WTC11 (cell line): Measurements from ENCODE around the gene MB. TPM values are rescaled to one million over a fixed set of nuclear protein-coding genes. Genes with fewer than 3 reads are reported as not detected.

Experiments used
- ATAC-seq: fragments of 200-7000 bp; cut with Tn5 transposase; 2 replicates; pipeline ENCODE4 v1.10.0; 2021; ENCODE audit warnings: mild to moderate bottlenecking, moderate library complexity
- CTCF ChIA-PET: fragments of 300-600 bp; sonication (Branson Sonifier 250); formaldehyde crosslinking; loops from one replicate; lab custom pipeline; 2021; ENCODE audit warnings: antibody characterized with exemption; lab: Charles Lee
- POLR2A ChIA-PET: fragments of 350-600 bp; sonication (Branson Sonifier 250); formaldehyde crosslinking; loops from one replicate; lab custom pipeline; 2021; ENCODE audit warnings: antibody characterized with exemption; lab: Charles Lee
- DNase-seq: peaks from one replicate; pipeline ENCODE4 v3.0.0; 2021; ENCODE audit warnings: low spot score
- H3K27ac Mint-ChIP-seq: 2 replicates; pipeline ENCODE4 v1.8.0; 2021; ENCODE audit warnings: mixed read lengths
- H3K27me3 Mint-ChIP-seq: 2 replicates; pipeline ENCODE4 v1.8.0; 2021; ENCODE audit warnings: low read depth, mild to moderate bottlenecking, moderate library complexity, mixed read lengths
- H3K36me3 Mint-ChIP-seq: 2 replicates; pipeline ENCODE4 v1.8.0; 2021; ENCODE audit warnings: mixed read lengths
- H3K4me1 Mint-ChIP-seq: 2 replicates; pipeline ENCODE4 v1.8.0; 2022; ENCODE audit warnings: mixed read lengths
- H3K4me3 Mint-ChIP-seq: 2 replicates; pipeline ENCODE4 v1.8.0; 2021; ENCODE audit warnings: mild to moderate bottlenecking, moderate library complexity, mixed read lengths
- H3K9me3 Mint-ChIP-seq: 2 replicates; pipeline ENCODE4 v1.8.0; 2021; ENCODE audit warnings: mixed read lengths
- E2F1 ChIP-seq: sonication (generic); formaldehyde crosslinking; IDR thresholded peaks from 2 replicates; pipeline ENCODE4 v1.8.0; 2022; ENCODE audit warnings: mild to moderate bottlenecking, missing genetic modification reagents
- FOXJ3 ChIP-seq: sonication (generic); formaldehyde crosslinking; IDR thresholded peaks from 2 replicates; pipeline ENCODE4 v1.9.0; 2021; ENCODE audit warnings: missing genetic modification reagents, mild to moderate bottlenecking, borderline replicate concordance
- FOXK1 ChIP-seq: sonication (generic); formaldehyde crosslinking; IDR thresholded peaks from 2 replicates; pipeline ENCODE4 v1.8.0; 2022; ENCODE audit warnings: mild to moderate bottlenecking, moderate library complexity, missing genetic modification reagents
- GABPB1 ChIP-seq: sonication (generic); formaldehyde crosslinking; IDR thresholded peaks from 2 replicates; pipeline ENCODE4 v1.8.1; 2023; ENCODE audit warnings: mild to moderate bottlenecking, missing genetic modification reagents
- GTF2I ChIP-seq: fragments of 250-450 bp; sonication (Bioruptor Pico); conservative IDR thresholded peaks from 2 replicates; pipeline ENCODE4 v1.4.0; 2021; ENCODE audit warnings: mild to moderate bottlenecking
- MXD4 ChIP-seq: fragments of 250-450 bp; sonication (Bioruptor Pico); IDR thresholded peaks from 2 replicates; pipeline ENCODE4 v1.8.0; 2021; ENCODE audit warnings: mild to moderate bottlenecking, moderate library complexity, borderline replicate concordance
- MYBL2 ChIP-seq: sonication (generic); formaldehyde crosslinking; IDR thresholded peaks from 2 replicates; pipeline ENCODE4 v1.8.1; 2023; ENCODE audit warnings: mild to moderate bottlenecking, moderate library complexity, missing genetic modification reagents
- RORB ChIP-seq: fragments of 250-450 bp; sonication (Bioruptor Pico); IDR thresholded peaks from 2 replicates; pipeline ENCODE4 v1.9.0; 2021; ENCODE audit warnings: mild to moderate bottlenecking
- STAT6 ChIP-seq: sonication (generic); formaldehyde crosslinking; conservative IDR thresholded peaks from 2 replicates; pipeline ENCODE4 v1.8.1; 2023; ENCODE audit warnings: mild to moderate bottlenecking, low read depth, missing genetic modification reagents, moderate library complexity
- ZBTB21 ChIP-seq: sonication (generic); formaldehyde crosslinking; IDR thresholded peaks from 2 replicates; pipeline ENCODE4 v1.8.1; 2023; ENCODE audit warnings: mild to moderate bottlenecking, missing genetic modification reagents, borderline replicate concordance
- ZNF121 ChIP-seq: sonication (generic); formaldehyde crosslinking; IDR thresholded peaks from 2 replicates; pipeline ENCODE4 v1.8.0; 2023; ENCODE audit warnings: missing genetic modification reagents
- ZNF219 ChIP-seq: sonication (generic); formaldehyde crosslinking; IDR thresholded peaks from 2 replicates; pipeline ENCODE4 v1.8.0; 2023; ENCODE audit warnings: missing genetic modification reagents, mild to moderate bottlenecking, borderline replicate concordance
- ZNF263 ChIP-seq: sonication (generic); formaldehyde crosslinking; IDR thresholded peaks from 2 replicates; pipeline ENCODE4 v1.8.1; 2022; ENCODE audit warnings: low read depth, mild to moderate bottlenecking, moderate library complexity, missing genetic modification reagents
- ZNF396 ChIP-seq: fragments of 250-450 bp; sonication (Bioruptor Pico); IDR thresholded peaks from 2 replicates; pipeline ENCODE4 v1.8.0; 2021; ENCODE audit warnings: mild to moderate bottlenecking, moderate library complexity, borderline replicate concordance
- total RNA-seq: library from RNA; stranded (reverse); gene quantifications from 3 replicates; pipeline ENCODE4 v1.2.3, GENCODE V29; 2021
- TF ChIP-seq, protein P1 (sequence below): fragments of 250-450 bp; sonication (Bioruptor Pico); IDR thresholded peaks from 2 replicates; pipeline ENCODE4 v1.9.0; 2021; ENCODE audit warnings: mild to moderate bottlenecking
- TF ChIP-seq, protein P2 (sequence below): sonication (generic); formaldehyde crosslinking; IDR thresholded peaks from 2 replicates; pipeline ENCODE4 v1.8.1; 2022; ENCODE audit warnings: low read depth, missing genetic modification reagents, borderline replicate concordance

MB gene
- total RNA-seq, 1 experiment from 2014 or later: 0.50 TPM

DNA sequence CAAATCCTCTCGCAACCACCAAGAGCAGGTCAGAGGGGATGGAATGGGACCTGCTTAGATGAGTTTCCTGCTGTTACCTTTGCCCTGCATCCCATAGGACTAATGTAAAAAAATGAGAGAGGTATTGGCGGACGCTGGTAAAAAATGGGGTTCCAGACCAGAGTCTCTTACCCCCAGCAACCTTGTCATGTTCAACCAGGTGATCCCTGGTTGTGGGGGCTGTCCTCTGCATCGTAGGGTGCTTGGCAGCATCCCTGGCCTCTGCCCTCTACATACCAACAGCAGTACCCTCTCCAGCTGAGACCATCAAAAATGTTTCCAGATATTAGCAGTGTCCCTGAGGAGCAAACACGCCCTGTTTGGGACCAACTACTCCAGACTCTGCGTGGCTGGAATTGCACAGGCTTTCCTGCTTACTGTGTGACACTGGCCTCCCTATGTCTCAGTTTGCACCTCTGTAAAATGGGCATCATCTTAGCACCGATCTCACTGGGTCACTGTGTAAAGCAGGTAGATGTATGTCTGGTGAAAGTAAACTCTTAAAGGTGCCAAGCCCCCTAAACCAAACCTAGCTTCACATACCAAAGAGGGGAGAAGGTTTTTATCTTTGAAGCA, 32.6 kb upstream of the MB start:
- DNase-seq: no peak
- CTCF ChIA-PET: interaction anchor here (1.2 kb wide), 1 partner anchor 18 kb away, joined by 4 read pairs; no protein-coding TSS in a partner anchor
- Mint-ChIP-seq H3K27me3 (peaks cover 9% of the 10 kb centered on the region), H3K36me3 (peaks cover 3% of the 10 kb centered on the region), H3K9me3 (peaks cover 8% of the 10 kb centered on the region), H3K4me3 (no peak overlapping the region), H3K4me1 (peaks cover 12% of the 10 kb centered on the region), H3K27ac (no peak overlapping the region)
- TF ChIP-seq ZBTB21: no peak
- no peak for TF ChIP-seq FOXJ3 (CRISPR knock-in tag)
- TF ChIP-seq FOXK1 (CRISPR knock-in tag): no peak
- no peak for TF ChIP-seq RORB (CRISPR knock-in tag)
- no peak for TF ChIP-seq ZNF396 (CRISPR knock-in tag)
- POLR2A ChIA-PET: no interaction called here
- ATAC-seq: no peak

GRCh38 chr22:35649026-35649553, 32.0 kb upstream of the MB start:
- peaks cover 12% of the 10 kb centered on the region for H3K4me1 Mint-ChIP-seq
- ATAC-seq: no peak
- TF ChIP-seq ZNF121 (CRISPR knock-in tag) (peak; percentile 94), MYBL2 (CRISPR knock-in tag) (no peak)
- H3K36me3 Mint-ChIP-seq: peaks cover 3% of the 10 kb centered on the region
- POLR2A ChIA-PET: interaction anchor here (0.6 kb wide), 1 partner anchor 26 kb away, joined by 5 read pairs; no protein-coding TSS in a partner anchor
- no peak overlapping the region for H3K4me3 Mint-ChIP-seq
- H3K9me3 Mint-ChIP-seq: peaks cover 8% of the 10 kb centered on the region
- H3K27me3 Mint-ChIP-seq: peaks cover 7% of the 10 kb centered on the region
- CTCF ChIA-PET: interaction anchor here (0.9 to 1.7 kb wide), 6 partner anchors 12 to 475 kb away, joined by 4 to 11 read pairs (median 6); no protein-coding TSS in a partner anchor
- H3K27ac Mint-ChIP-seq: no peak overlapping the region
- no peak for DNase-seq

DNA sequence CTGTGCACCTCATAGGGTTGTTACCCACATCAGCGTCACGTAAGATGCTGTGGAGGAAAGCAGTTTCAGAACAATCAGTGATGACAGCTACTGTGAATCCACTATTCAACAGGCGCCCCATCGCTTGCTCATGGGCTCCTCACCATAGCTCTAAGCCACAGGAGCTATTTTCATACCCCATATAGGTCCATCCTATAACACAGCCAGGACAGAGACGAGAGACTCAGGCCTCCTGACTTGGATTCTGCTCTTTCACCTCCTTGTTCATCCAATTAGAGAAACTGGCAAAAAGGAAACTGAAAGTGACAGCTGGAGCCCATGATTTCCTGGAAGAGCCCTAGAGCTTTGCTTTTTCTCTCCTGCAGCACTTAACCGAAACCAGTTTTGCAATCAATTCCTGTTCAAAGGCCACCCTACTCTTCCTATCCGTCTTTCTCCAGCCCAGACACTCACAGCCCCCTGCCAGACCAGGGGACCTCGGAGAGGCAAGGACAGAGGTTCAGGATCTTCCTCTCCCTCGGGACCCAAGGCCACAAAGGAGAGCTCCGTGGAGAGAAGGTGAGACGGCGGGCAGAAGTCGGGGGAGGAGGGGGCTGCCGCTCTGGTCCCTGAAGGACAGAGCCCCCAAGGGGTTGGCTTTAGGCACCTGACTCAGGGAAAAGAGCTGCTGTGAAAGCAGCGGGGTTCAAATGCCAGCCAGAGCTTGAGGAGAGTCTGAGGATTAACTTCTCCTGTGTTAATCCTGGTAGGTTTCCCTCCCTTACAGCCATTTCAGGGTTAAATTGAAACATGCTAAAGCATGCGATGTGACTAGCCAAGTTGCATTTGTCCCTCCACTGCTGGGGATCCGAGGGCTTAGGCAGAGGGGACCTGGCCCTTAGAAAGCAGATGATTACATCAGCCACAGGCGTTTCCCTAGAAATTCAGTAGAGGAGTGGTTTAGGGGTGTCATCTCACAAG, 31.2 kb upstream of the MB start, which contains the start of gene APOL6:
Gene APOL6, plus strand, starts transcription at position 381 of the 960 bp plus-strand sequence. CDS start 7,980 bp downstream, outside the sequence.
- POLR2A ChIA-PET: interaction anchor here (0.6 to 0.7 kb wide), 2 partner anchors 16 to 27 kb away, joined by 3 to 5 read pairs; no protein-coding TSS in a partner anchor
- Mint-ChIP-seq H3K36me3 (peaks cover 3% of the 10 kb centered on the region), H3K9me3 (peaks cover 5% of the 10 kb centered on the region), H3K4me1 (peaks cover 17% of the 10 kb centered on the region), H3K4me3 (no peak within 1 kb of the TSS), H3K27me3 (peaks cover 5% of the 10 kb centered on the region), H3K27ac (peak within 1 kb of the TSS; percentile 69; the same call in 1 of the 2 replicates)
- CTCF ChIA-PET: interaction anchor here (0.9 to 1.7 kb wide), 5 partner anchors 11 to 476 kb away, joined by 4 to 11 read pairs (median 7); no protein-coding TSS in a partner anchor
- DNase-seq (no peak), ATAC-seq (peak; percentile 61)
- TF ChIP-seq E2F1 (no peak), GABPB1 (CRISPR knock-in tag) (peak; percentile 92)
- TF ChIP-seq, all 79 proteins: peak for 1

GRCh38 chr22:35645646-35646045, 28.5 kb upstream of the MB start:
- DNase-seq (no peak), ATAC-seq (no peak)
- Mint-ChIP-seq H3K27ac (no peak overlapping the region), H3K4me3 (no peak overlapping the region), H3K36me3 (no peaks in the 10 kb centered on the region), H3K27me3 (no peaks in the 10 kb centered on the region), H3K9me3 (no peaks in the 10 kb centered on the region), H3K4me1 (peaks cover 37% of the 10 kb centered on the region)
- CTCF ChIA-PET: interaction anchor here (1.8 kb wide), 1 partner anchor 14 kb away, joined by 5 read pairs; no protein-coding TSS in a partner anchor
- POLR2A ChIA-PET: no interaction called here
- TF ChIP-seq ZNF263: no peak
- TF ChIP-seq STAT6 (CRISPR knock-in tag): no peak
- TF ChIP-seq, protein P1, sequence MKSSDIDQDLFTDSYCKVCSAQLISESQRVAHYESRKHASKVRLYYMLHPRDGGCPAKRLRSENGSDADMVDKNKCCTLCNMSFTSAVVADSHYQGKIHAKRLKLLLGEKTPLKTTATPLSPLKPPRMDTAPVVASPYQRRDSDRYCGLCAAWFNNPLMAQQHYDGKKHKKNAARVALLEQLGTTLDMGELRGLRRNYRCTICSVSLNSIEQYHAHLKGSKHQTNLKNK (CRISPR knock-in tag): no peak
- no peak for TF ChIP-seq MXD4 (CRISPR knock-in tag)
- no peak for TF ChIP-seq GTF2I (CRISPR knock-in tag)
- TF ChIP-seq ZNF219: no peak
- no peak for TF ChIP-seq ZNF121 (CRISPR knock-in tag)
- TF ChIP-seq, protein P2, sequence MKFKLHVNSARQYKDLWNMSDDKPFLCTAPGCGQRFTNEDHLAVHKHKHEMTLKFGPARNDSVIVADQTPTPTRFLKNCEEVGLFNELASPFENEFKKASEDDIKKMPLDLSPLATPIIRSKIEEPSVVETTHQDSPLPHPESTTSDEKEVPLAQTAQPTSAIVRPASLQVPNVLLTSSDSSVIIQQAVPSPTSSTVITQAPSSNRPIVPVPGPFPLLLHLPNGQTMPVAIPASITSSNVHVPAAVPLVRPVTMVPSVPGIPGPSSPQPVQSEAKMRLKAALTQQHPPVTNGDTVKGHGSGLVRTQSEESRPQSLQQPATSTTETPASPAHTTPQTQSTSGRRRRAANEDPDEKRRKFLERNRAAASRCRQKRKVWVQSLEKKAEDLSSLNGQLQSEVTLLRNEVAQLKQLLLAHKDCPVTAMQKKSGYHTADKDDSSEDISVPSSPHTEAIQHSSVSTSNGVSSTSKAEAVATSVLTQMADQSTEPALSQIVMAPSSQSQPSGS (CRISPR knock-in tag): no peak
- no peak for TF ChIP-seq E2F1
